Measurements from ENCODE around the gene CST5. TPM values are rescaled to one million over a fixed set of nuclear protein-coding genes. Genes with fewer than 3 reads are reported as not detected.

The CST5 gene
- total and polyA plus RNA-seq, 4 donors = 0.37 to 0.65 (median 0.55) TPM; not detected in 1

- Histone ChIP-seq H3K4me3 (no peak overlapping the region), H3K27ac (ENCODE audit: low read depth in 1 of 2, low read length in 1 of 2) (no peak overlapping the region), H3K9ac (ENCODE audit: insufficient read depth in 1 of 2, low read length in 2 of 2) (no peak overlapping the region), H3K9me3 (ENCODE audit: control insufficient read depth in 4 of 4, insufficient read depth in 3 of 4, low read length in 3 of 4) (no peaks in the 10 kb centered on the region), H3K36me3 (ENCODE audit: control insufficient read depth in 4 of 4, insufficient read depth in 4 of 4, low read length in 4 of 4) (no peaks in the 10 kb centered on the region), H3K4me1 (ENCODE audit: control insufficient read depth in 5 of 5, insufficient read depth in 5 of 5, low read length in 5 of 5) (no peaks in the 10 kb centered on the region), H3K27me3 (ENCODE audit: control insufficient read depth in 3 of 3, insufficient read depth in 3 of 3, low read length in 2 of 3) (no peaks in the 10 kb centered on the region)
- DNase-seq (no peak), ATAC-seq (ENCODE audit: insufficient read depth, low FRiP score) (no peak)
- TF ChIP-seq, protein P1, sequence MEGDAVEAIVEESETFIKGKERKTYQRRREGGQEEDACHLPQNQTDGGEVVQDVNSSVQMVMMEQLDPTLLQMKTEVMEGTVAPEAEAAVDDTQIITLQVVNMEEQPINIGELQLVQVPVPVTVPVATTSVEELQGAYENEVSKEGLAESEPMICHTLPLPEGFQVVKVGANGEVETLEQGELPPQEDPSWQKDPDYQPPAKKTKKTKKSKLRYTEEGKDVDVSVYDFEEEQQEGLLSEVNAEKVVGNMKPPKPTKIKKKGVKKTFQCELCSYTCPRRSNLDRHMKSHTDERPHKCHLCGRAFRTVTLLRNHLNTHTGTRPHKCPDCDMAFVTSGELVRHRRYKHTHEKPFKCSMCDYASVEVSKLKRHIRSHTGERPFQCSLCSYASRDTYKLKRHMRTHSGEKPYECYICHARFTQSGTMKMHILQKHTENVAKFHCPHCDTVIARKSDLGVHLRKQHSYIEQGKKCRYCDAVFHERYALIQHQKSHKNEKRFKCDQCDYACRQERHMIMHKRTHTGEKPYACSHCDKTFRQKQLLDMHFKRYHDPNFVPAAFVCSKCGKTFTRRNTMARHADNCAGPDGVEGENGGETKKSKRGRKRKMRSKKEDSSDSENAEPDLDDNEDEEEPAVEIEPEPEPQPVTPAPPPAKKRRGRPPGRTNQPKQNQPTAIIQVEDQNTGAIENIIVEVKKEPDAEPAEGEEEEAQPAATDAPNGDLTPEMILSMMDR (IDR thresholded peaks at IDR 0.05; ENCODE audit: control extremely low read depth, extremely low read depth) = no peak
- WGBS, 2 donors = 82 to 92% methylated on average over 5 of the region's 5 CpGs
Measured at GRCh38 chr20:23856736-23857135, 22.8 kb downstream of the CST5 start.

- ATAC-seq (ENCODE audit: insufficient read depth, low FRiP score) = no peak
- Histone ChIP-seq H3K36me3 (ENCODE audit: control insufficient read depth in 4 of 4, insufficient read depth in 4 of 4, low read length in 4 of 4) (no peaks in the 10 kb centered on the region), H3K4me3 (no peak overlapping the region), H3K9ac (ENCODE audit: insufficient read depth in 1 of 2, low read length in 2 of 2) (no peak overlapping the region), H3K4me1 (ENCODE audit: control insufficient read depth in 5 of 5, insufficient read depth in 5 of 5, low read length in 5 of 5) (no peaks in the 10 kb centered on the region), H3K27me3 (ENCODE audit: control insufficient read depth in 3 of 3, insufficient read depth in 3 of 3, low read length in 2 of 3) (no peaks in the 10 kb centered on the region), H3K9me3 (ENCODE audit: control insufficient read depth in 4 of 4, insufficient read depth in 3 of 4, low read length in 3 of 4) (no peaks in the 10 kb centered on the region), H3K27ac (ENCODE audit: low read depth in 1 of 2, low read length in 1 of 2) (no peak overlapping the region)
- TF ChIP-seq, protein P1 (IDR thresholded peaks at IDR 0.05; ENCODE audit: control extremely low read depth, extremely low read depth) = no peak
- WGBS, 2 donors = 91 to 93% methylated on average over 5 of the region's 5 CpGs
- no peak for DNase-seq
Measured at GRCh38 chr20:23856226-23856625, 23.3 kb downstream of the CST5 start.

DNA sequence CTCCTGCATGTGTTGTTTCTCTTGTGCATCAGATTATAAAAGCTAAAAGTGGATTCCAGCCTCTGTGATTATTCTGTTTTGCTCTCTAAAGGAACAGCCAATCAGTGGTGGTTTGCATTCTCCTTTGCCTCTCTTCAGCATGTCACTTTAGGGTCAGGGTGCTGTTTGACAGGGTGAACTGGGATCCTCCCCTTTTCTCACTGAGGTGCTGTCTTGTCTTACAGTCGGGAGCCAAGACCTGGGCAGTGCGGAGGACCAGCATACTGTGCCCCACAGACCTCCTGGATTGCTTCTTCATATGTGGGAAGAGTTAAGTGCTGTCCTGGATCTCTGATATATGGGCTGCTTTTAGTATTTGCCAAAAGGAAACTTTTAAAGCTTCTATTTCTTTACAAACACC is 37.9 kb downstream of the CST5 start:
- DNase-seq (no peak), ATAC-seq (ENCODE audit: insufficient read depth, low FRiP score) (no peak)
- no peaks in the 10 kb centered on the region for H3K4me1 ChIP-seq (ENCODE audit: control insufficient read depth in 5 of 5, insufficient read depth in 5 of 5, low read length in 5 of 5)
- no peaks in the 10 kb centered on the region for H3K36me3 ChIP-seq (ENCODE audit: control insufficient read depth in 4 of 4, insufficient read depth in 4 of 4, low read length in 4 of 4)
- TF ChIP-seq, protein P1 (IDR thresholded peaks at IDR 0.05; ENCODE audit: control extremely low read depth, extremely low read depth) = no peak
- no peak overlapping the region for H3K9ac ChIP-seq (ENCODE audit: insufficient read depth in 1 of 2, low read length in 2 of 2)
- no peak overlapping the region for H3K4me3 ChIP-seq
- H3K27me3 ChIP-seq (ENCODE audit: control insufficient read depth in 3 of 3, insufficient read depth in 3 of 3, low read length in 2 of 3) = no peaks in the 10 kb centered on the region
- WGBS, 2 donors = 51 to 57% methylated on average over 2 of the region's 2 CpGs
- H3K9me3 ChIP-seq (ENCODE audit: control insufficient read depth in 4 of 4, insufficient read depth in 3 of 4, low read length in 3 of 4) = peaks cover 0 to 6% (median 0%) of the 10 kb centered on the region in 4 donors
- no peak overlapping the region for H3K27ac ChIP-seq (ENCODE audit: low read depth in 1 of 2, low read length in 1 of 2)

GRCh38 chr20:23835716-23836115 is 43.8 kb downstream of the CST5 start:
- Histone ChIP-seq H3K9ac (ENCODE audit: insufficient read depth in 1 of 2, low read length in 2 of 2) (no peak overlapping the region), H3K4me3 (no peak overlapping the region), H3K27ac (ENCODE audit: low read depth in 1 of 2, low read length in 1 of 2) (no peak overlapping the region), H3K9me3 (ENCODE audit: control insufficient read depth in 4 of 4, insufficient read depth in 3 of 4, low read length in 3 of 4) (no peaks in the 10 kb centered on the region), H3K4me1 (ENCODE audit: control insufficient read depth in 5 of 5, insufficient read depth in 5 of 5, low read length in 5 of 5) (no peaks in the 10 kb centered on the region), H3K27me3 (ENCODE audit: control insufficient read depth in 3 of 3, insufficient read depth in 3 of 3, low read length in 2 of 3) (no peaks in the 10 kb centered on the region), H3K36me3 (ENCODE audit: control insufficient read depth in 4 of 4, insufficient read depth in 4 of 4, low read length in 4 of 4) (no peaks in the 10 kb centered on the region)
- WGBS, 2 donors = 77 to 80% methylated on average over 4 of the region's 4 CpGs
- DNase-seq (no peak), ATAC-seq (ENCODE audit: insufficient read depth, low FRiP score) (no peak)
- TF ChIP-seq, protein P1 (IDR thresholded peaks at IDR 0.05; ENCODE audit: control extremely low read depth, extremely low read depth) = no peak
